ENCODE data around the gene PTPRT.

DNA sequence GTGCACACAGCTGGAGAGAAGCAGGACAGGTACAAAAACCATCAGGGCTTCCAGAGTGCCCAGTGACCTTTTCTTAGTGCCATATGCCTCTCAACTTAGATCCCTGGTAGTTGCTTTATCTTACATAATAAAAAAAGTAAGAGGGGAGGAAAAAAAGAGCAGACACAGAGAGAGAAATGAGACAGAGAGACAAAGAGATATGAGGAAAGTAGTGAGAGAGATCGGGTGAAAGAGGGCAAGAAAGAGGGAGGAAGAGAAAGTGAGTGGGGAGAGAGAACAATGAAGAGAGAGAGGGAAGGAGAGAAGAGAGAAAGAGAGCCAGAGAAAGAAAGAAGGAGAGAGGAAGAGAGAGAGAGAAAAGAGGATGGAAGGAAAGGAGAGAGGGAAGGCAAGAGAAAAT lies 131.6 kb downstream of the PTPRT start:
- TF ChIP-seq, protein P1, sequence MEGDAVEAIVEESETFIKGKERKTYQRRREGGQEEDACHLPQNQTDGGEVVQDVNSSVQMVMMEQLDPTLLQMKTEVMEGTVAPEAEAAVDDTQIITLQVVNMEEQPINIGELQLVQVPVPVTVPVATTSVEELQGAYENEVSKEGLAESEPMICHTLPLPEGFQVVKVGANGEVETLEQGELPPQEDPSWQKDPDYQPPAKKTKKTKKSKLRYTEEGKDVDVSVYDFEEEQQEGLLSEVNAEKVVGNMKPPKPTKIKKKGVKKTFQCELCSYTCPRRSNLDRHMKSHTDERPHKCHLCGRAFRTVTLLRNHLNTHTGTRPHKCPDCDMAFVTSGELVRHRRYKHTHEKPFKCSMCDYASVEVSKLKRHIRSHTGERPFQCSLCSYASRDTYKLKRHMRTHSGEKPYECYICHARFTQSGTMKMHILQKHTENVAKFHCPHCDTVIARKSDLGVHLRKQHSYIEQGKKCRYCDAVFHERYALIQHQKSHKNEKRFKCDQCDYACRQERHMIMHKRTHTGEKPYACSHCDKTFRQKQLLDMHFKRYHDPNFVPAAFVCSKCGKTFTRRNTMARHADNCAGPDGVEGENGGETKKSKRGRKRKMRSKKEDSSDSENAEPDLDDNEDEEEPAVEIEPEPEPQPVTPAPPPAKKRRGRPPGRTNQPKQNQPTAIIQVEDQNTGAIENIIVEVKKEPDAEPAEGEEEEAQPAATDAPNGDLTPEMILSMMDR (conservative IDR thresholded peaks at IDR 0.05; ENCODE audit: low read depth, low read length) = no peak
- TF ChIP-seq EZH2 (IDR thresholded peaks at IDR 0.05; ENCODE audit: borderline replicate concordance, low read depth, low read length, poor library complexity, severe bottlenecking) = no peak
